ENCODE measurements around the gene RCHY1. TPM values are rescaled to one million over a fixed set of nuclear protein-coding genes. Genes with fewer than 3 reads are reported as not detected.
"Not testable (repeated sequence)": the region's sequence is repeated elsewhere in the genome, so short reads cannot be mapped to it uniquely, and the experiment has no call there.

The RCHY1 gene
- total and polyA plus RNA-seq, 5 donors: 26.1 to 56.7 (median 49.0) TPM

- no peak overlapping the region for H3K27ac ChIP-seq (ENCODE audit: low read length)
- no peak overlapping the region for H3K4me3 ChIP-seq (ENCODE audit: low read length)
- intact Hi-C loops (cut with DNase I): no loop called here
- H3K9me3 ChIP-seq (ENCODE audit: control insufficient read depth, low read length): no peaks in the 10 kb centered on the region
- no peaks in the 10 kb centered on the region for H3K27me3 ChIP-seq (ENCODE audit: control insufficient read depth, insufficient read depth)
- ATAC-seq: no peak
- no peak for DNase-seq
- no peaks in the 10 kb centered on the region for H3K4me1 ChIP-seq (ENCODE audit: control insufficient read depth, insufficient read depth, low read length)
Measured at GRCh38 chr4:75542824-75543223, 28.6 kb upstream of the RCHY1 start.

- H3K4me3 ChIP-seq (ENCODE audit: low read length); DNase-seq; ATAC-seq; H3K27me3 ChIP-seq (ENCODE audit: control insufficient read depth, insufficient read depth); H3K27ac ChIP-seq (ENCODE audit: low read length); intact Hi-C loops (cut with DNase I); H3K4me1 ChIP-seq (ENCODE audit: control insufficient read depth, insufficient read depth, low read length); H3K9me3 ChIP-seq (ENCODE audit: control insufficient read depth, low read length): not testable (repeated sequence)
- 89% methylated on average over 6 of the region's 6 CpGs for WGBS
Measured at GRCh38 chr4:75537308-75537707, 23.1 kb upstream of the RCHY1 start.

- H3K4me1 ChIP-seq (ENCODE audit: control insufficient read depth, insufficient read depth, low read length); H3K9me3 ChIP-seq (ENCODE audit: control insufficient read depth, low read length); H3K27ac ChIP-seq (ENCODE audit: low read length); H3K27me3 ChIP-seq (ENCODE audit: control insufficient read depth, insufficient read depth); ATAC-seq; H3K4me3 ChIP-seq (ENCODE audit: low read length); DNase-seq; intact Hi-C loops (cut with DNase I): not testable (repeated sequence)
Measured at GRCh38 chr4:75533926-75534325, 19.7 kb upstream of the RCHY1 start.

GRCh38 chr4:75533339-75533887, 19.2 kb upstream of the RCHY1 start:
- 96% methylated on average over 4 of the region's 4 CpGs for WGBS
- not testable (repeated sequence) for H3K9me3 ChIP-seq (ENCODE audit: control insufficient read depth, low read length); H3K27ac ChIP-seq (ENCODE audit: low read length)

GRCh38 chr4:75531536-75532143, 17.4 kb upstream of the RCHY1 start:
- H3K9me3 ChIP-seq (ENCODE audit: control insufficient read depth, low read length); H3K4me1 ChIP-seq (ENCODE audit: control insufficient read depth, insufficient read depth, low read length); H3K27me3 ChIP-seq (ENCODE audit: control insufficient read depth, insufficient read depth); intact Hi-C loops (cut with DNase I); DNase-seq; H3K27ac ChIP-seq (ENCODE audit: low read length); ATAC-seq; H3K4me3 ChIP-seq (ENCODE audit: low read length): not testable (repeated sequence)
- WGBS: 94% methylated on average over 7 of the region's 7 CpGs

More at GRCh38 chr4:75533339-75533887, 19.2 kb upstream of the RCHY1 start:
- H3K4me1 ChIP-seq (ENCODE audit: control insufficient read depth, insufficient read depth, low read length); DNase-seq; intact Hi-C loops (cut with DNase I); H3K4me3 ChIP-seq (ENCODE audit: low read length); H3K27me3 ChIP-seq (ENCODE audit: control insufficient read depth, insufficient read depth); ATAC-seq: not testable (repeated sequence)

GRCh38 chr4:75530556-75531322, 16.5 kb upstream of the RCHY1 start:
- Histone ChIP-seq H3K27ac (ENCODE audit: low read length) (no peak overlapping the region), H3K4me1 (ENCODE audit: control insufficient read depth, insufficient read depth, low read length) (no peaks in the 10 kb centered on the region), H3K27me3 (ENCODE audit: control insufficient read depth, insufficient read depth) (no peaks in the 10 kb centered on the region), H3K4me3 (ENCODE audit: low read length) (no peak overlapping the region), H3K9me3 (ENCODE audit: control insufficient read depth, low read length) (no peaks in the 10 kb centered on the region)
- ATAC-seq (no peak), DNase-seq (no peak)
- 91% methylated on average over 2 of the region's 2 CpGs for WGBS
- intact Hi-C loops (cut with DNase I): no loop called here

GRCh38 chr4:75527482-75527881, 13.3 kb upstream of the RCHY1 start:
- H3K4me3 ChIP-seq (ENCODE audit: low read length): no peak overlapping the region
- H3K27me3 ChIP-seq (ENCODE audit: control insufficient read depth, insufficient read depth): no peaks in the 10 kb centered on the region
- H3K4me1 ChIP-seq (ENCODE audit: control insufficient read depth, insufficient read depth, low read length): no peaks in the 10 kb centered on the region
- intact Hi-C loops (cut with DNase I): no loop called here
- H3K27ac ChIP-seq (ENCODE audit: low read length): no peak overlapping the region
- no peaks in the 10 kb centered on the region for H3K9me3 ChIP-seq (ENCODE audit: control insufficient read depth, low read length)
- ATAC-seq: no peak
- DNase-seq: no peak

- no peaks in the 10 kb centered on the region for H3K27me3 ChIP-seq (ENCODE audit: control insufficient read depth, insufficient read depth)
- ATAC-seq (no peak), DNase-seq (no peak)
- 92% methylated on average over 1 of the region's 1 CpG for WGBS
- H3K27ac ChIP-seq (ENCODE audit: low read length): no peak overlapping the region
- H3K4me1 ChIP-seq (ENCODE audit: control insufficient read depth, insufficient read depth, low read length): no peaks in the 10 kb centered on the region
- H3K4me3 ChIP-seq (ENCODE audit: low read length): no peak overlapping the region
- intact Hi-C loops (cut with DNase I): no loop called here
- H3K9me3 ChIP-seq (ENCODE audit: control insufficient read depth, low read length): no peaks in the 10 kb centered on the region
Measured at GRCh38 chr4:75525910-75526309, 11.7 kb upstream of the RCHY1 start.

GRCh38 chr4:75525086-75525485, 10.9 kb upstream of the RCHY1 start:
- intact Hi-C loops (cut with DNase I): no loop called here
- WGBS: 80% methylated on average over 1 of the region's 1 CpG

GRCh38 chr4:75519452-75519851, 5.2 kb upstream of the RCHY1 start:
- H3K27ac ChIP-seq (ENCODE audit: low read length); DNase-seq; H3K4me1 ChIP-seq (ENCODE audit: control insufficient read depth, insufficient read depth, low read length); ATAC-seq; H3K27me3 ChIP-seq (ENCODE audit: control insufficient read depth, insufficient read depth); H3K9me3 ChIP-seq (ENCODE audit: control insufficient read depth, low read length); intact Hi-C loops (cut with DNase I); H3K4me3 ChIP-seq (ENCODE audit: low read length): not testable (repeated sequence)
- whole genome bisulfite sequencing: 97% methylated on average over 4 of the region's 7 CpGs

More at GRCh38 chr4:75525086-75525485, 10.9 kb upstream of the RCHY1 start:
- H3K4me3 ChIP-seq (ENCODE audit: low read length): no peak overlapping the region
- H3K9me3 ChIP-seq (ENCODE audit: control insufficient read depth, low read length): no peaks in the 10 kb centered on the region
- no peak overlapping the region for H3K27ac ChIP-seq (ENCODE audit: low read length)
- ATAC-seq (no peak), DNase-seq (no peak)
- H3K4me1 ChIP-seq (ENCODE audit: control insufficient read depth, insufficient read depth, low read length): no peaks in the 10 kb centered on the region
- H3K27me3 ChIP-seq (ENCODE audit: control insufficient read depth, insufficient read depth): no peaks in the 10 kb centered on the region

- H3K27me3 ChIP-seq (ENCODE audit: control insufficient read depth, insufficient read depth): no peaks in the 10 kb centered on the region
- 69% methylated on average over 1 of the region's 1 CpG for WGBS
- DNase-seq (no peak), ATAC-seq (no peak)
- H3K4me3 ChIP-seq (ENCODE audit: low read length): no peak overlapping the region
- intact Hi-C loops (cut with DNase I): no loop called here
- no peaks in the 10 kb centered on the region for H3K9me3 ChIP-seq (ENCODE audit: control insufficient read depth, low read length)
- H3K27ac ChIP-seq (ENCODE audit: low read length): no peak overlapping the region
- no peaks in the 10 kb centered on the region for H3K4me1 ChIP-seq (ENCODE audit: control insufficient read depth, insufficient read depth, low read length)
Measured at GRCh38 chr4:75516144-75516543, 1.9 kb upstream of the RCHY1 start.

Measured in right cardiac atrium (tissue), 5 donors.